SW480 (cell line): ENCODE results near the gene TLL2.

Experiments
- DNase-seq: peaks from one replicate; pipeline ENCODE4 v3.0.0-alpha.2; 2016; ENCODE audit warnings: low spot score

Gene TLL2

GRCh38 chr10:96507044-96507443 is 6.7 kb downstream of the TLL2 start:
- no peak for DNase-seq

GRCh38 chr10:96505150-96506136 is 8.3 kb downstream of the TLL2 start:
- DNase-seq = no peak

- DNase-seq = no peak
Observed at GRCh38 chr10:96502561-96503282, 11.0 kb downstream of the TLL2 start.

GRCh38 chr10:96501985-96502384 is 11.7 kb downstream of the TLL2 start:
- DNase-seq = peak; percentile 85

DNA sequence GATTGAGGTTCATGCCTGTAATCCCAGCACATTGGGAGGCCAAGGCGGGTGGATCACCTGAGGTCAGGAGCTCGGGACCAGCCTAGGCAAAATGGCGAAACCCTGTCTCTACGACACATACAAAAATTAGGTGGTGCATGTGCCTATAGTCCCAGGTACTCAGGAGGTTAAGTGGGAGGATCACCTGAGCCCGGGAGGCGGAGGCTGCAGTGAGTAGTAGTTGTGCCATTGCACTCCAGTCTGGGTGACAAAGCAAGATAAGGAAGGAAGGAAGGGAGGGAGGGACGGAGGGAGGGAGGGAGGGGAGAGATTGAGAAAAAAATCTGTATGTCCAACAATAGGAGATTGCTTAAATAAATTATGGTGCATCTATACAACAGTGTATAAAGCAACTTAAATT is 13.2 kb downstream of the TLL2 start:
- DNase-seq = no peak

DNA sequence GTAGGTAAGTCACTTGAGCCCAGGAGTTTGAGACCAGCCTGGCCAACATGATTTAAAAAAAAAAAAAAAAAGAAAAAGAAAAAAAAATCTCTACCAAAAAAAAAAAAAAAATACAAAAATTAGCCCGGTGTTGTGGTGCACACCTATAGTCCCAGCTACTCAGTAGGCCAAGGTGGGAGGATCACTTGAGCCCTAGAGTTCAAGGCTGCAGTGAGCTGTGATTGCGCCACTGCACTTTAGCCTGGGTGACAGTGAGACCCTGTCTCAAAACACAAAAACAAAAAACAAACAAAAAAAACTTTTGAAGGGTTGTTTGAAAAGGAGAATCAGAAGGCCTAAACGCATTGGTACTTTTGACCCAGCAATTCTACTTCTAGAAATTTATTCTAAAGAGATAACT is 13.7 kb downstream of the TLL2 start:
- DNase-seq = no peak

DNA sequence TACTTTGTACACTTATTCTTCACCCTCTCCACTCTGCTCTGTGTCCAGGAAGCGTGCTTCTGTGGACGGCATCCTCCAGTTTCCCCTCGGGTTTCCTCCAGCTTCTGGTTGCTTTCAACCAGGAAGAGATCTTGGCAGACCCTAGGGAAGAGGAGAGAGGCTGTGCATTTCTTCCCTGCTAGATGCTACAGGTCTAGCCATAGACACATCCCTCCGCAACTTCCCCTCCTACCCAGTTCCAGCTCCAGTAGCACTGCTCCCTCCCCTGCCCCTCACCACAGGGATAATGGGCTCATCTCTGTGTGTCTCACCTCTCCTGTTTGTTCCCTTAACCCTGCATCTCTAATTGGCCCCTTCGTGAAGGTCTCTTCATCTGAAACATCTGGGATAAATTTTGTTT is 16.3 kb downstream of the TLL2 start:
- no peak for DNase-seq

DNA sequence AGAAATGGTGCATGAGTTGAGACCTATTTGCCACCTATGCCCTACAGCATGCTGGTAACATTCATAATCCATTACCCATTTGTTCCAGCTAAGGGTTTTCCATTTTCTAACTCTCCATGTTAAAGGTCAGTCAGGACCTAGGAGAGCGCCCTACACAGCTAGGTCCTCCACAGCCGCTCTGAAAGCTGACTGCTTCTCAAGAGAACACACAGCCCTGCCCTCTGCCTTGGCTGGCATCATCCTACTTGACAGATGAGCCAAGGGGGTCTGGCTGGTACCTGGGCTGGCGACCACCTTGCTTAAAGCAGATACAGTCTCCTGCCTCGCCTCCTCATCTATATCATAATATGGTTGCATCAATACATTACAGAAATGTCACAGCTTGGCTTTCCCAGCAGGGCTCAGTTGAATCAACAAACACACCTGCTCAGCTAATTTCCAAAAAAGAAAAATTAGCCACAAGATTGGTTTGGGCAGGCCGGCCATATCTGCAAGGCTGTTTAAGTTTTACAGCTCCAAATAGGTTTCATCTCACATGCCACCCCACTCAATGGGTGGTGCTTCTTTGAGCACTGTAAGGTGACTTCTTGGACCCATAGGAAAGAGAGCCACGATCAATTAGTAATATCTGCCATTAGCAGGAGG is 17.3 kb downstream of the TLL2 start:
- DNase-seq = no peak

DNA sequence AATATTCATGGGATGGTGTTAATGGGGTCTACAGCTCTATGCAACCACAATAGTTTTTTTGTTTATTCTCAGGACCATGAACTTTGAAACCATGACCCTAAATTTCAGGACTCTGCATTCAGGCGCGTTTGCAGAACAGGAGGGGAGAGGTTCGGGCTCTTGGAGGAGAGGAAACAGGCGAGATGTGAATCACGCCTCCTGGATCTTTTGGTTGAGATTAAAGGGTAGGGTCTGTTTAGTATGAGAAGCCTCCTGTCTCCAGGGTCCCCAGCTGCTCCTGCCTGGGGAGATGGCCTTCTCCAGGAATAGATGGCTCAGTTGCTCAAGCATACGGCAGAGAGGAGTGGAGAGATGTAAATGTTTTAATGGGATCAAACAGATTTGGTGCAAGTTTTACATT is 18.2 kb downstream of the TLL2 start:
- no peak for DNase-seq

GRCh38 chr10:96494694-96495093 is 19.0 kb downstream of the TLL2 start:
- no peak for DNase-seq

DNA sequence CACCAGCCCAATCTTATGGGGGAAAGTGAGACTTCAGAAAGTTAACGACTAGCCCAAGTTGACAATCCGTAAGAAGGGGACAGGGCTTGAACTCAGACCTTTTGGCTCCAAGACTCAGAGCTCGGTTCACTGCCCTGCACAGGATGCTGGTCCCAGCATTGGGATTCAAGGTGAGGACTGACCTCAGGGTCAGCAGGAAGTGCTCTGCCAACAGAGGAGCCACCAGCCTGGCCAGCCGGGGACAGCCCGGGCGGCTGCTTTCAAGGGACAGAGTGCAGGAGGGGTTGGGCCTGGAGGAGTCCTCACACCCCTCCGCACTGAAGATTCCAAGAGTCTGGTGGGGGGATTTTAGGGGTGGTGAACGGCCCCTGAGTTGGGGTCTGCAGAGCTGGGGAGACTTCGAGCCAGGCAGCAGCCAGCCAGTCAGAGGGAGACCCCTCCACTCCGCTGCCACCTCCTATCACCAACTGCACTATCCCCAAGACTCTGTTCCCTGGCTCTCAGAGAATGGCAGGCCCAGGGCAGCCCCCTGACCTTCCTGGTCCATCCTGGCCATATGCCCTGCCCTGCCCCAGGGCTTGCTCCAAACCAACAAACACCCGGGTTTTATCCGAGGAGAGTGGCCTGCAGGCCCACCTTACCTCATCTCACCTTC is 19.7 kb downstream of the TLL2 start:
- DNase-seq = no peak

- no peak for DNase-seq
Observed at GRCh38 chr10:96493254-96493653, 20.5 kb downstream of the TLL2 start.

GRCh38 chr10:96491303-96491702 is 22.4 kb downstream of the TLL2 start:
- no peak for DNase-seq

DNA sequence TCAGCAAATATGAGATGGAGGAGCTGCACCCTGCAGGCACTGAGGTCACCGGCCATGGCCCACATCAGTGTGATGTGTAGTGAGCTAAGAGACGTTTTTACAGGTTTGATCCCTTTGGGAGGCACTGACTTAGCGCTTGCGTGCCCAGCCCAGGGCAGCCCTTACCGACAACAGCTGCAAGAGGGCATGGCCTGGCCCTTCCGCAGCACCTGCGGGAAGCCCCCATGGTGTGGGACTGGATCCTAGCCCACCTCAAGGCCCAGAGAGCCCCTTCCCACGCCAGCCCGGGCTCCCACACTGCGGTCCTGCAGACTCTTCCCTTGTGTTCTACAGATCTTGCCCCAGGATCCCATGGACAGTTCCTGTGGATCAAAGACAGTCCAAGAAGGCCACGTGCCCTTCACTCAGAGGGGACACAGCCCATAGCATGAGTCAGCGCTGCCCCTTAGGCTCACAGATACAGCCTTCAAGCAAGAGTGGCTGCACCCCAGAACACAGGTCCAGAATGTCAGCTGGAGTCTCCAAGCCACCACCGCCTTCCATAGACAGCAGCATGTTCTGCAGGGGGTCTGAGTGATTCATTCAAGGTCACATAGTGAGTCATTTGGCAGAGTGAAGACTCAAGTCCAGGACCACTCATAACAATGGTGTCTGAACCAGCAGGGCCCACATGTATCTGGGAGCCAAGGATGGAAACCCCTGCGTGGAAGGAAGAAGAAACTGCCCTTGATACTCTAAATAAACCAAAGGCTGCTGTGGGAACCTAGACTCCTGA is 25.4 kb downstream of the TLL2 start:
- no peak for DNase-seq

DNA sequence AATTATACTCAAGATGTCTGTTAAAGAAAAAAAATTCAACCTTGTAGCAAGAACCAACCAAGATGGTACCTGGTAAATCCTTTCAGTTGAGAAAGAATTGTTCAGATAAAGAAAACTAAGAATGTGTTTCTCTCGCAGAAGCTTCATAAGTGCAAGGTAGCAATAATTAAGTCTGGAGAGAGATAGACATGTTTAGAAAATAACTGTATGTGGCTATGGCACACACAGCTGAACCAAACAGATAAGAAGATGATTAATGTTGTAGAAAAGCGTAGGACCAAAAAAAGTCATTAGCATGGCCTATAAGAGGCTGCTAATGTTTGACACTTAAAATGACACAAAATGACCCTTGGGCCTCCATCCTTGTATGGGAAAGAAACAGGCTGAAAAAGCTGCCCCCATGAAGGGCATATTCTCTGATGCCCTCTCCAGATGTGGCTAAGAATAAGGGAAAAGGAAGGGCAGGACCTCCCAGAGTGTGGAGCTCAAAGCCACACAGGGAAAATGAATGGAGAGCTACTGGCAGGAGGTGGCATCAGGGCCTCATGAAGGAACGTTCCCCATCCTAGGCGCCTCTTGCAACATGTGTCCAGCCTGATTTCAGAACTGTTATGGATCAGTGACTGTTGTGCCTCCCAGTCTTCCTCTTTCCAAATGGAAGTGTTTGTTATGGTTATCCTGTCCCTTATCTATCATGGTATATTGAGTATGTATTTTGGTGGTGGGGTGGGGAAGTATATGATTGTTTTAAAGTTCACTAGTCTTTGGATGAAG is 30.7 kb downstream of the TLL2 start:
- DNase-seq = no peak

DNA sequence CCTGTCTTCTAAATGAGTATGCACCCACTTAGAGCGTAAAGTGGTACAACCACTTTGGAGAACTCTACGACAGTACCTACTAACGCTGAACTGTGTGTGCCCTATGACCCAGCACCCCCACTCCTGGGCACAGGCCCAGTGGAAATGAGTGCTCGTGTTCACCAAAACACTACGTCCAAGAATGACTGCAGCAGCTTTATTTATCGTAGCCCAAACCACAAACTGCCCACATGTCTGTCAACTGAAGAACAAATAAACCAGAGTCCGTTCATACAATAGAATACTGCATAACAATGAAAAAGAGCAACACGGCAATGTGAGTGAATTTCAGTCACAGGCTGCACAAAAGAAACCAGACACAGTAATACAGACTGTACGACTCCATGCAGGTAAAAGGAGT is 35.4 kb downstream of the TLL2 start:
- DNase-seq = peak; percentile 20

- DNase-seq = no peak
Observed at GRCh38 chr10:96473866-96474265, 39.9 kb downstream of the TLL2 start.

DNA sequence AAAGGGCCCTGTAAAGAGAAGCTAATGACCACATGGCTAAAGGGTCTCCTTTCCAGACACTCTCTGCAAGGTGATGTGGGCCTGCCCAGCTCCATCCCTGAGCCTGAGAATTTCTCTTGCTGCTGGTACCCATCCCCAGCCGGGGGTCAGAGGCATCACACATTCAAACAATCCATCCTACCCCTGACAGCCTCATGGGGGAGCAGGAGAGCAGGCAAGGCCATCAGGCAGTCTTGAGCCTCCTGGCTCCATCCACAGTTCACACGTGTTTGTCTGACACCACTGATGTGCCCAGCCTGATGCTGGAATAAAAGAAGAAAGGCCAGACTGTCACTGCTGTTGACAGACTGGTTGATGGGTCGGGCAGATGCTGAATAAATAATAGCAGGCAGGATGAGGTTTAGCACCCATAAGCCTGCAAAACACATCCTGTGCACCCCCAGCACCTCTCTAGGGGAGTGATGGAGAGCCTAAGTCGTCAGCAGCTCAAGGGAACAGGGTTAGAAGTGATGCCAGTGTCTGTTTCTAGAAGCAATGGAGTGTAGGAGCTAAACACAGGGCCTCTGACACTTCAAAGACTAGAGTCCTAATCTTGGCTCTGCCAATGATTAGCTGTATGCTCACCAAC is 43.5 kb downstream of the TLL2 start:
- peak; percentile 22 for DNase-seq

DNA sequence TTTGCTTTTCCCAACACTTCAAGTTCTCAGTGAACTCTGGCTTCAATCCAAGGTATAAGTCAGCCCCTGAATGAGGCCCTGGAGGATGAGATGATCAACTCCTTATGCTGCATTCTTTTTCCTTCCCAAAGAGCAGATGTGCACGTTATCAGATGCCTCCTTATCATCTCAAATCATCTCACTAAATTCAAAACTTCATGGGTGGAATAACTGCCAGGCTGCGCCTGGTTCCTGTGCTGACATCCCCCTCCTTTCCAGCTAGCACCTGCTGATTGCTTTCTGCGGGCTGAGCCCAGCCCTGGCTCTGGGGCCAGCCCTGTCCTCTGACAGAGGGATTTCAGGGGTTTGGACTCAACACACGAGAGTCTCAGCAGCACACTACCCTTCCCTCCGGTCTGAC is 44.9 kb downstream of the TLL2 start:
- no peak for DNase-seq

- DNase-seq = no peak
Observed at GRCh38 chr10:96465599-96465998, 48.1 kb downstream of the TLL2 start.
